K562 (cell line): ENCODE data around the gene SHISA6. TPM values are rescaled to one million over a fixed set of nuclear protein-coding genes. Genes with fewer than 3 reads are reported as not detected.
A peak's percentile ranks its signal among the peaks of the same experiment; 100 is the strongest.

Source experiments
- ATAC-seq: fragments of 200-7000 bp; cut with Tn5 transposase; 3 replicates; pipeline ENCODE4 v1.9.1; 2020; ENCODE audit warnings: moderate library complexity
- BruUV-seq: library from RNA; stranded (reverse); fragments of 400-500 nt; replicated peaks from 2 replicates; lab custom pipeline; 2021; lab: Mats Ljungman, UMichigan
- CTCF ChIA-PET: fragments of 300-600 bp; formaldehyde crosslinking; extraction: SDS; loops from one replicate; lab custom pipeline; 2021; ENCODE audit warnings: low intra/inter-chr PET ratio; lab: Yijun Ruan, JAX
- POLR2A ChIA-PET: fragments of 300-600, 350-650 bp; sonication (Branson Sonifier 250); formaldehyde crosslinking; extraction: SDS; loops from one replicate; lab custom pipeline; 2021; ENCODE audit warnings: antibody characterized with exemption, inconsistent platforms; lab: Yijun Ruan, JAX
- DNase-seq, 4 experiments: peaks; one replicate each; pipeline versions ENCODE4 v3.0.0 to v3.0.0-alpha.2; 2011 to 2018; ENCODE audit warnings: low spot score in 3 of 4, mixed read lengths in 3 of 4; ENCODE audit errors: extremely low read depth in 1 of 4
- FAIRE-seq: peaks from 2 replicates; lab custom pipeline; 2011; peaks lifted over from hg19 to GRCh38; lab: Jason Lieb, UNC
- H2AFZ ChIP-seq: 2 replicates; pipeline ENCODE4 v1.6.0; 2011; ENCODE audit warnings: low read depth, low read length, control low read depth, inconsistent platforms
- H3K27ac ChIP-seq: fragments of 200-600 bp; 3 replicates; pipeline ENCODE4 v1.8.0; 2011; ENCODE audit warnings: low read depth, mild to moderate bottlenecking, control low read depth, inconsistent platforms, low read length, moderate library complexity, mixed read lengths; ENCODE audit errors: extremely low read depth
- H3K27me3 ChIP-seq, 2 experiments: fragments of 300-600 bp in 1 of 2; 2 replicates in 1 of 2; 3 replicates in 1 of 2; pipeline versions ENCODE4 v1.6.0 to v1.8.0; 2011; ENCODE audit warnings: inconsistent platforms in 2 of 2, low read length in 2 of 2, mild to moderate bottlenecking in 1 of 2, mixed read lengths in 1 of 2, moderate library complexity in 1 of 2; ENCODE audit not compliant: control insufficient read depth in 2 of 2, insufficient read depth in 2 of 2
- H3K36me3 ChIP-seq: fragments of 300-600 bp; 3 replicates; pipeline ENCODE4 v1.8.0; 2011; ENCODE audit warnings: mild to moderate bottlenecking, low read length, inconsistent platforms; ENCODE audit not compliant: control insufficient read depth, insufficient read depth
- H3K4me1 ChIP-seq, 2 experiments: fragments of 200-600 bp in 1 of 2; replicated peaks in 1 of 2; 2 replicates in 1 of 2; 3 replicates in 1 of 2; pipeline versions ENCODE4 v1.5.1 to v1.8.0; 2011; ENCODE audit warnings: inconsistent platforms in 2 of 2, low read length in 2 of 2, mild to moderate bottlenecking in 1 of 2, mixed read lengths in 1 of 2, moderate library complexity in 1 of 2; ENCODE audit not compliant: control insufficient read depth in 2 of 2, insufficient read depth in 2 of 2
- H3K4me2 ChIP-seq: 2 replicates; pipeline ENCODE4 v1.6.1; 2011; ENCODE audit warnings: low read length, control low read depth, inconsistent platforms, mixed read lengths; ENCODE audit not compliant: insufficient read depth
- H3K4me3 ChIP-seq: fragments of 200-600 bp; sonication (generic), shearing (Covaris generic); 2 replicates; pipeline ENCODE4 v1.5.1; 2016; ENCODE audit warnings: control low read depth, inconsistent platforms
- H3K79me2 ChIP-seq: fragments of 200-600 bp; 3 replicates; pipeline ENCODE4 v1.8.0; 2011; ENCODE audit warnings: low read length, inconsistent platforms; ENCODE audit not compliant: control insufficient read depth, insufficient read depth
- H3K9ac ChIP-seq, 2 experiments: 2 replicates each; pipeline versions ENCODE4 v1.6.0 to v1.6.1; 2011; ENCODE audit warnings: low read depth in 2 of 2, low read length in 2 of 2, control low read depth in 1 of 2, inconsistent platforms in 1 of 2, mild to moderate bottlenecking in 1 of 2, mixed read lengths in 1 of 2; ENCODE audit not compliant: insufficient read depth in 1 of 2
- H3K9me1 ChIP-seq: one replicate; pipeline ENCODE4 v1.6.0; 2011; ENCODE audit warnings: inconsistent platforms, mild to moderate bottlenecking, low read length, moderate library complexity; ENCODE audit not compliant: control insufficient read depth, insufficient read depth
- H3K9me3 ChIP-seq: replicated peaks from 2 replicates; pipeline ENCODE4 v1.5.1; 2011; ENCODE audit warnings: low read depth, low read length, inconsistent platforms; ENCODE audit not compliant: control insufficient read depth, insufficient read depth
- H4K20me1 ChIP-seq: replicated peaks from 2 replicates; pipeline ENCODE4 v1.6.1; 2011; ENCODE audit warnings: low read length, inconsistent platforms, mixed read lengths; ENCODE audit not compliant: control insufficient read depth, insufficient read depth
- EHMT2 ChIP-seq: fragments of 450-650 bp; IDR thresholded peaks from 2 replicates; pipeline ENCODE4 v1.6.1; 2018; ENCODE audit warnings: antibody characterized with exemption
- MBD2 ChIP-seq: sonication (generic); IDR thresholded peaks from 2 replicates; pipeline ENCODE4 v1.6.1; 2016; ENCODE audit warnings: low read depth, borderline replicate concordance
- MIER1 ChIP-seq: fragments of 450-650 bp; IDR thresholded peaks from 2 replicates; pipeline ENCODE4 v1.6.1; 2016; ENCODE audit warnings: antibody characterized with exemption, mild to moderate bottlenecking, low read depth
- MYNN ChIP-seq, 2 experiments: sonication (generic); formaldehyde crosslinking in 1 of 2; IDR thresholded peaks; 2 replicates each; pipeline versions ENCODE4 v1.5.0 to v1.6.1; 2016 to 2020; ENCODE audit warnings: antibody characterized with exemption in 1 of 2, missing genetic modification reagents in 1 of 2
- ZNF212 ChIP-seq: fragments of 450-650 bp; formaldehyde crosslinking; IDR thresholded peaks from 2 replicates; pipeline ENCODE4 v1.4.0; 2020; ENCODE audit warnings: mild to moderate bottlenecking
- ZNF79 ChIP-seq: fragments of 250-450 bp; sonication (Bioruptor Pico); IDR thresholded peaks from 2 replicates; pipeline ENCODE4 v1.4.0; 2020; ENCODE audit warnings: low read depth, mild to moderate bottlenecking, moderate library complexity
- WGBS: fragments of 100-300 bp; shearing (Covaris generic); methylation state at CpG from one replicate; pipeline ENCODE4 v1.1.6; 2016; ENCODE audit warnings: low coverage, mixed read lengths; ENCODE audit not compliant: insufficient coverage; ENCODE audit errors: missing lambda C conversion rate; 5-methylcytosine and 5-hydroxymethylcytosine counted together
- in situ Hi-C: fragments of 300-500 bp; cut with MboI; formaldehyde crosslinking; loops from 4 replicates; pipeline ENCODE4 v1.15.0; 2018; ENCODE audit warnings: inconsistent platforms, mixed read lengths
- intact Hi-C: fragments of 100-400 bp; cut with micrococcal nuclease; formaldehyde crosslinking; loops from 2 replicates; pipeline ENCODE4 v1.14.2; 2022
- polyA plus RNA-seq, 8 experiments: library from polyadenylated mRNA; depleted of rRNA in 4 of 8; stranded (reverse) in 5 of 8; unstranded in 3 of 8; fragments of >200 nt; fragmentation: Nextera tagmentation in 2 of 8; fragmentation: Illumina TruSeq in 1 of 8; extraction: Ambion mirVana in 2 of 8; extraction: Trizol in 1 of 8; gene quantifications; 2 replicates each; pipeline versions ENCODE4 v1.2.1 to v1.2.3, GENCODE V29; 2011 to 2014; ENCODE audit warnings: inconsistent platforms in 1 of 8, missing spikeins in 1 of 8
- total RNA-seq, 7 experiments: library from RNA; depleted of rRNA in 6 of 7; stranded (reverse); fragments of >200 nt in 6 of 7; fragmentation: Illumina TruSeq in 2 of 7; extraction: Trizol in 2 of 7; gene quantifications; 2 replicates each; pipeline versions ENCODE4 v1.2.1 to v1.2.3, GENCODE V29; 2011 to 2021; ENCODE audit warnings: low replicate concordance in 1 of 7
- TF ChIP-seq, protein P1 (sequence below), 2 experiments: fragments of 450-650 bp; formaldehyde crosslinking in 1 of 2; IDR thresholded peaks; 2 replicates each; pipeline versions ENCODE4 v1.4.0 to v1.6.1; 2014 to 2020; ENCODE audit warnings: mild to moderate bottlenecking in 2 of 2, borderline replicate concordance in 1 of 2, low read depth in 1 of 2
- TF ChIP-seq, protein P2 (sequence below): fragments of 450-650 bp; IDR thresholded peaks from 2 replicates; pipeline ENCODE4 v1.6.1; 2016

SHISA6 gene
- total and polyA plus RNA-seq, 9 of the 15 experiments (the other 6 are each of a cell fraction or from before 2014, with no cell fraction given), result not detected

DNA sequence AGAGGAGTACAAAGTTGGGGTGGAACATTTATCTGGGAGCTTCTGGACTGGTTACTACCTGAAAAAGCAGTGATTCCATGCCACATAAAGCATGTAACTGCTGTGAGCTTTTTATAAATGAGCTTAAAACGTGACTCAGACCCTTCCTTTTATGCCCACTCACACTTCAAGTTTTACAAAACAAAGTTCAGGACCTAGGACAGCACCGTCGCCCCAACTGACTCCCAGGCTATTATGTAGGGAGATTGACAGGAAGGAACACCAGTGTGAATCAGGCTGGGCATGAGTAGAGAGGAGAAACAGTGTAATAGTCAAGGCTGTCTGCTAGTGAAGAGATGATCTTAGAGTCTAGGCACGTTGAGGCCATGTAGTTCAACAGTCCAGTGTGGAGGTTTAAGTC lies 265.6 kb downstream of the SHISA6 start:
- Histone ChIP-seq H3K36me3 (no peaks in the 10 kb centered on the region), H3K4me3 (no peak overlapping the region), H3K9me1 (no peaks in the 10 kb centered on the region), H3K9me3 (no peaks in the 10 kb centered on the region), H3K79me2 (no peaks in the 10 kb centered on the region), H3K4me2 (no peak overlapping the region), H3K9ac (no peak overlapping the region), H2AFZ (no peak overlapping the region), H4K20me1 (no peaks in the 10 kb centered on the region), H3K27me3 (no peaks in the 10 kb centered on the region), H3K4me1 (no peaks in the 10 kb centered on the region), H3K27ac (no peak overlapping the region)
- intact Hi-C loops (no loop called here), in situ Hi-C loops (no loop called here)
- POLR2A ChIA-PET, result no interaction called here
- TF ChIP-seq MIER1, result peak; percentile 77
- TF ChIP-seq EHMT2, result peak; percentile 90
- TF ChIP-seq, protein P1, sequence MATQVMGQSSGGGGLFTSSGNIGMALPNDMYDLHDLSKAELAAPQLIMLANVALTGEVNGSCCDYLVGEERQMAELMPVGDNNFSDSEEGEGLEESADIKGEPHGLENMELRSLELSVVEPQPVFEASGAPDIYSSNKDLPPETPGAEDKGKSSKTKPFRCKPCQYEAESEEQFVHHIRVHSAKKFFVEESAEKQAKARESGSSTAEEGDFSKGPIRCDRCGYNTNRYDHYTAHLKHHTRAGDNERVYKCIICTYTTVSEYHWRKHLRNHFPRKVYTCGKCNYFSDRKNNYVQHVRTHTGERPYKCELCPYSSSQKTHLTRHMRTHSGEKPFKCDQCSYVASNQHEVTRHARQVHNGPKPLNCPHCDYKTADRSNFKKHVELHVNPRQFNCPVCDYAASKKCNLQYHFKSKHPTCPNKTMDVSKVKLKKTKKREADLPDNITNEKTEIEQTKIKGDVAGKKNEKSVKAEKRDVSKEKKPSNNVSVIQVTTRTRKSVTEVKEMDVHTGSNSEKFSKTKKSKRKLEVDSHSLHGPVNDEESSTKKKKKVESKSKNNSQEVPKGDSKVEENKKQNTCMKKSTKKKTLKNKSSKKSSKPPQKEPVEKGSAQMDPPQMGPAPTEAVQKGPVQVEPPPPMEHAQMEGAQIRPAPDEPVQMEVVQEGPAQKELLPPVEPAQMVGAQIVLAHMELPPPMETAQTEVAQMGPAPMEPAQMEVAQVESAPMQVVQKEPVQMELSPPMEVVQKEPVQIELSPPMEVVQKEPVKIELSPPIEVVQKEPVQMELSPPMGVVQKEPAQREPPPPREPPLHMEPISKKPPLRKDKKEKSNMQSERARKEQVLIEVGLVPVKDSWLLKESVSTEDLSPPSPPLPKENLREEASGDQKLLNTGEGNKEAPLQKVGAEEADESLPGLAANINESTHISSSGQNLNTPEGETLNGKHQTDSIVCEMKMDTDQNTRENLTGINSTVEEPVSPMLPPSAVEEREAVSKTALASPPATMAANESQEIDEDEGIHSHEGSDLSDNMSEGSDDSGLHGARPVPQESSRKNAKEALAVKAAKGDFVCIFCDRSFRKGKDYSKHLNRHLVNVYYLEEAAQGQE (IDR thresholded peaks at IDR 0.05; ENCODE audit: borderline replicate concordance), result peak; percentile 94
- TF ChIP-seq, protein P1 (CRISPR knock-in tag; IDR thresholded peaks at IDR 0.05; ENCODE audit: low read depth), result 0 out of 2 replicates have a peak, but pooled peaks have one; percentile 40
- TF ChIP-seq ZNF79 (CRISPR knock-in tag), result no peak
- TF ChIP-seq MBD2, result no peak
- TF ChIP-seq MYNN (IDR thresholded peaks at IDR 0.05), result no peak
- no peak for TF ChIP-seq MYNN (CRISPR knock-in tag; IDR thresholded peaks at IDR 0.05)
- TF ChIP-seq ZNF212 (CRISPR knock-in tag), result no peak
- TF ChIP-seq, protein P2, sequence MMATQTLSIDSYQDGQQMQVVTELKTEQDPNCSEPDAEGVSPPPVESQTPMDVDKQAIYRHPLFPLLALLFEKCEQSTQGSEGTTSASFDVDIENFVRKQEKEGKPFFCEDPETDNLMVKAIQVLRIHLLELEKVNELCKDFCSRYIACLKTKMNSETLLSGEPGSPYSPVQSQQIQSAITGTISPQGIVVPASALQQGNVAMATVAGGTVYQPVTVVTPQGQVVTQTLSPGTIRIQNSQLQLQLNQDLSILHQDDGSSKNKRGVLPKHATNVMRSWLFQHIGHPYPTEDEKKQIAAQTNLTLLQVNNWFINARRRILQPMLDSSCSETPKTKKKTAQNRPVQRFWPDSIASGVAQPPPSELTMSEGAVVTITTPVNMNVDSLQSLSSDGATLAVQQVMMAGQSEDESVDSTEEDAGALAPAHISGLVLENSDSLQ, result peak; percentile 22; the same call in 1 of the 2 replicates
- FAIRE-seq, result no peak
- no peak for ATAC-seq
- DNase-seq, result peak in 2 of 4 experiments; percentile 6 to 15
- 3% methylated on average over 4 of the region's 4 CpGs for WGBS
- no TSS peak for BruUV-seq
- CTCF ChIA-PET, result no interaction called here
